Stimulated activated CD8-positive, alpha-beta memory T cell treated with anti-CD3 and anti-CD28 coated beads, Interleukin-15, amount 100 ng/mL, for 1 hour (primary cell): ENCODE data around the gene DNAH3.
A peak's percentile ranks its signal among the peaks of the same experiment; 100 is the strongest.

Experiments used
- DNase-seq: peaks from one replicate; pipeline ENCODE4 v3.0.0-alpha.2; 2020; ENCODE audit warnings: low read depth

Gene DNAH3

GRCh38 chr16:20903116-20903898 lies 247.3 kb downstream of the DNAH3 start:
- no peak for DNase-seq

- no peak for DNase-seq
Measured at GRCh38 chr16:20902426-20902825, 248.2 kb downstream of the DNAH3 start.

DNA sequence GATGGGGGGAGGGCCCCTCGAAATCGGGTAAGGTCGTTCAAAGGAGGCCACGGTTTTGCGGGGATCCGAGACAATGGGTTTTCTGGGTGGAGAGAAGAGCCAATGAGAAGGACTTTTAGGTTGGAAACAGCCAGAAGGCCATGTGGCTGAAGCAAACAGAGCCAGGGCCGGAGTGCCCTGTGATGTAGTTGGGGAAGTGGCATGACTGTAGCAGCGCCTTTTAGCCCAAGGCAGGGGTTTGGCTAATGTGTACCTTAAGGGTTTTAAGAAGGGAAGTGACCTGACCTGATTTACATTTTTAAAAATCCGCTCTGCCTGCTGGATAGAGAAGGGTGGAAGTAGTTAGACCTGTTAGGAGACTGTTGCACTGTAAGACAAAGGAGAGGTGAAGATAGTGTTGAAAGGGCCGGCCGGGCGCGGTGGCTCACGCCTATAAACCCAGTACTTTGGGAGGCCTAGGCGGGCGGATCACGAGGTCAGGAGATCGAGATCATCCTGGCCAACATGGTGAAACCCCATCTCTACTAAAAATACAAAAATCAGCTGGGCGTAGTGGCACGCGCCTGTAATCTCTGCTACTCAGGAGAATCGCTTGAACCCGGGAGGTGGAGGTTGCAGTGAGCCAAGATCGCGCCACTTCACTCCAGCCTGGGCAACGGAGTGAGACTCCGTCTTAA lies 249.1 kb downstream of the DNAH3 start:
- DNase-seq: no peak

DNA sequence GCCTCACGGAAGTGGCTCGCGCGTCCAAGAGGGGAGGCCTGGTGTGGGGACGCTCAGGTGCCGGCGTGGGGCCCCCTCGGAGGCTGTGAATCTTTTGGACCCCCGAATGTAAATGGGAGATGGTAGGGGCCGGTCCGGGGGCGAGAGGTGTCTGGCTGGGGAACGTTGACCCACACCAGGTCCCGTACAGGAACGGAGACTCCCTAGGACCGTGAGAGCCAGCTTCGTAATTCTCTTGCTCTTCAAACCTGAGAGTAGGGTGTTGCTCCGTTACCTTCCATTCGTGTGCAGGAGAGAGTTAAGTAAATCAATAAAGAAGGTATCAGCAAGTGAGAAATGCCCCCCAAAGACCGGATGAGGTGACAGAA lies 249.6 kb downstream of the DNAH3 start:
- DNase-seq: no peak

GRCh38 chr16:20900299-20901067 lies 250.2 kb downstream of the DNAH3 start, which contains the start of the genes DCUN1D3 and LYRM1:
TSS of gene DCUN1D3 (minus strand) at chr16:20900358. CDS start at chr16:20862538, 37,820 bp downstream.
TSS of gene LYRM1 (plus strand) at chr16:20900771. CDS start at chr16:20915556, 14,785 bp downstream.
- DNase-seq: peak; percentile 70

DNA sequence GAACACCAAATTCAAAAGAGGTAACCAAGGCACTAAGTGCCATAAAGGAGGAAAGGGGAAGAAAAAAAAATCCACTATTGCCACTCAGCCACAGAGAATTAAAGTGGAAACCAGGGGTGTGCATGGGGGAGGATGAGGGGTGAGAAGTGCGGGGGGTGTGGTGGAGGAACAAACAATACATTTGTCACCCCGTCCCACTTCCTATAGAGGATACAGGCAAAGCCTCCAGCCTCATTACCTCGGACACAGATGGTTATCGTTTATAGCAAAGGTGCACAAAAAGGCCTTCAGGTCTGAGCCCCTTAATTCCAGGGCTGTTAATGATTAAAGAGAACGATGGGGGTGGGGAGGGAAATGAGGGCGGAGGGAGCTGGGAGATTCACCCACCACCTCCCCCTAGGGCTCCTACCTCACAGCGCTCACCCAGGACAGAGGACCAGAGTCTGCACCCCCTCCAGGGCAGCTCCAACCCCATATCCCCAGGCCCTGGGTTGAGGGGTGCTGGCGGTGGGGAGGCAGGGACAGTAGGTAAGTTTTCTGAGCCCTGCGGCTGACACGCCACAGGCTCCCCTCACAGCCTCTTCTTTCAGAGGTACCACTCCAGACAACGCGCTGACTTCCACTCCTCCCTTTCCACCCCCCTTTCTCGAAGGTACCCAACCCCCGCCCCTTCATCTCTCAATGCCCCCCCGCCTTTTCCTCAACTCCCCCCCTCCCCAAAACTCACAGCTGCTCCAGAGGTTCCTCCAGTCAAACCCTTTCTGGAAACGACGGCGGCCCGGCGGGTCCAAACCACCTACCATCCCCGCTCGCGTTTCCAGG lies 251.0 kb downstream of the DNAH3 start:
- no peak for DNase-seq

DNA sequence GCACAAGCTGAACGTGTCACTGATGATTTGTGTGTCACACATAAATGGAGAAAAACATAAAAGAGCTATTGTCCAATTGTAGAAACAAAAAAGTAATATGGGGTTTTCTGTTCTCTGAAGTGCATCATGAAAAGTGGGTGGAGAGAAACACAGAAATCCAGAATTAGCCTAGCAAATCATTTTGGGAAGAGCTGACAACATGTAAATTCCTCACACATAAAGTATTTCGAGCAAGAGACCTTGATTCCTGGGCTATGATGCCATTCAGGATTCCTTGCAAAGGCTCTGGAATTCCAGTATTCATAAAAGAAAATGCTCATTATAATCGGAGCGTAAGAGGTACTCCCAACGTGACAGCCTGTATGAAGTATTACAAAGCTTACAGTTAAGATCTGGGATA lies 251.6 kb downstream of the DNAH3 start:
- no peak for DNase-seq

DNA sequence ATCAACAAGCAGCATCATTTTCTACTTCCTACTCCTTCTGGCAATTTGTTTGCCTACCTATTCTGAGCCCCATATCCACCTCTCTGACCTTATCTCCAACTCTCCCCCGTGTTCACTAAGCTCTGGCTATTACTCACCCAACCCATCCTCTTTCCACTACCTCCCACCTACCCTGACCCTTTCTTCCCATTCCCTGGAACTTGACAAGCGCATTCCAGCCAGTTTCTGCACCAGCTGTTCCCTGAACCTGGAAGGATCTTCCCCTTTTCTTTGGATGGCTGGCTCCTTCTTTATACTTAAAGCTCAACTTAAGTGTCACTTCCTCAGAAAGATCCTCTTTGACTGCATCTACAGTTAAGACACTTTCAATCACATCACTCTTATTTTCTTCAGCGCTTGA lies 252.7 kb downstream of the DNAH3 start:
- DNase-seq: no peak

DNA sequence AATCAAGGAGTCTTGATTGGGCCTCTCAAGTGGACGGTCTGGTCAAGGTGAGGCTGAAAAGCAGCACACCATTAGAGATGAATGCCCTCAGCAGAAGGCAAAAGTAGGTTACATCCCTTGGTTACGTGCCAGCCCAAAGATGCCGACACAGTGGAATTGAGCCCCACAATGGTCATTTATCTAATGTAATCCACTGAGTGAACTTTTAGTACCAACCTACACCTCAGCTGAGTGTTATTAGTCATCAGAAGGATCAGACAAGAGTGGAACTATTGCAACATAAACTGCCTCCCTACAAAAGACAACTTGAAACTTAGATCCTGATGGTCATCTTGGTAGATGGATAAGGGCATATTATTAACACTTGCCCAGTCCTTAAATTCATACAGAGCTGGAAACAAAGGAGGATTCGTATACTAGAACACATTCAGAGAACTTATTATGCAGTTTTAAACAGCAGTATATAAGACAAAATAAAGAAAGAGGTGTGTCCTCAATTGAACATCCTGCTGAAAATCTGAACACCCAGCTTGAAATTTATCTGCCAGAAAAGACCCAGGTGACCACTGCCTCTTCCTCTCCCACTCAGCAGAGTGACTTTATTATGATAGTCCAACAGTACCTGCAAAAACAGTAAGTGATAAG lies 253.3 kb downstream of the DNAH3 start:
- no peak for DNase-seq

DNA sequence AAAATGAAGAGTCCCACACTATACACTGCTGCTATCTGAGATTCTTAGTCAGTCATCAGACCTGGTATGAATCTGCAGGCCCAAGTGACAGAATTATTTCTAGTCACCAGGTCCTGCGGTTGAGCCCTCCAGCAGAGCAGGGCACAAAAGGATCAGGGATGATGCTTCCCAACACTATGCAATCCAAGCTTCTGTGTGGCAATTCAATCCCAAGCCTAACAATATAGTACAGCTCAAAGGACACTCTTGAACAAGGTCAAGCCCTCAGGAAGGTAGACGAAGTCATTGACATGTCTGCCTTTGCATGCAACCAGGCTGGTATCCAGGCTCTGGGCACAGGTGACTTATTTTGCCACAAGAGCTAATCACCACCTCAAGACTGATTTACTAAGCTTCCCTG lies 256.3 kb downstream of the DNAH3 start:
- no peak for DNase-seq

DNA sequence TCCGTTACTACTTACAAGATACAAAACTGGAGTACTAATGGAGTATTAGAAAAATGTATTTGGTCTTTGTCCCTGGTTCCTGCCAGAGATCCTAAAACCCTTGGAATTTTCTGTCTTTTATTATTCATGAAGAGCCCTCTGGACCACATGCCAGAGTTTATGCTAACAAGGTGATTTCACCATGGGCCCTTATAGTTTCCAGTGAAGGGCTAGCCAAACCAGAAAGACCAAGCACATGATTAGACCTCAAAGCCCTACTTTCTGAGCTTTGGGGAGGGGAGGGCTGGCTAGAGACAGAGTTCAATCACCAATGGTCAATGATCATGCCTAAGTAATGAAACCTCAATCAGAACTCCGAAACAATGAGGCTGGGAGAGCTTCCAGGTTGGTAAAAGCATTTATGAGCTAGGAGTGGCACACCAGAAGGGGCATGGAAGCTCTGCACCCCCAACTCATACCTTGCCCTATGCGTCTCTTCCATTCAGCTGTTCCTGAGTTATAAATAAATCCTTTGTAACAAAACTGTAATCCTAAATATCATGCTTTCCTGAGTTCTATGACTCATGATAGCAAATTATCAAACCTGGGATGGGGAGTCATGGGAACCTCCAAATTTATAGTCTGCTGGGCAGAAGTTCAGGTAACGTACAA lies 260.9 kb downstream of the DNAH3 start:
- DNase-seq: no peak

GRCh38 chr16:20887207-20887606 lies 263.4 kb downstream of the DNAH3 start:
- no peak for DNase-seq

- no peak for DNase-seq
Measured at GRCh38 chr16:20886320-20886719, 264.3 kb downstream of the DNAH3 start.

GRCh38 chr16:20884240-20884556 lies 266.4 kb downstream of the DNAH3 start:
- no peak for DNase-seq

DNA sequence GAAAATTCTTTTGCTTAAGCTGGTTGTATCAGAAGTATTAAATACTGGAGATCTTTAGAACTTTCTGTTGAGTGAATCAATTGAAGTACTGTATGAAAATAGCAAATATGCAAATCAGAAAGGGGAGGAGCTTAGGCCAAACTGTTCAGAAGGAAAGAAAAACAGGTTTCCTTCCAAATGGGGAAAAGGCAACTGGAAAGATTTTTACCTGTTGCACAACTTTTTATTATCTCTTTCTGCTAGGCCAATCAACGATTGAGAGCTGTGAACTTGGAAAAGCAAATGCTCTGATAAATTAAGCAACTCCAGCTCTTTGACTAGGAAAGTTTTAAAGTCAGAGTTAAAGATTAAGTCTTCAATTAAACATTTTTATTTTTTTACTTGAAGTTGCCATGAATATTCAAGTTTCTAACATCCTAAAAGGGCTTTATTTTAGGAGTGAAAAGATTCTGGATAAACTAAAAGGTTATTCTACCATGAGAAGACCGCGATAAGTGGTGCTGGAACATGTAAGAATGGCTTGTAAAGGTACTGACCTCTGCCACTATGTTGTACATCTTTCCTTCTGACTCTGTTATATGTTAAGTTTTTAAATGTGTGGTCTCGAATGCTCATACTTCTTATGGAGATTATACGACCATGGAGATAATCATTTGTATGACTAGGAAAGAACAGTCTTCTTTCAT lies 266.9 kb downstream of the DNAH3 start:
- DNase-seq: no peak
